Right renal pelvis (tissue), 4 donors: ENCODE data around the gene NOSIP. TPM values are rescaled to one million over a fixed set of nuclear protein-coding genes. Genes with fewer than 3 reads are reported as not detected.
A peak's percentile ranks its signal among the peaks of the same experiment; 100 is the strongest.

ENCODE experiments used
- DNase-seq, 4 donors: peaks; one replicate each; pipeline ENCODE4 v3.0.0-alpha.2; 2013; ENCODE audit warnings: low read depth in 4 of 4, low spot score in 3 of 4, missing footprints in 1 of 4
- polyA plus RNA-seq, 4 donors: library from polyadenylated mRNA; unstranded; fragments of 120-200 nt; gene quantifications; one replicate each; pipeline ENCODE4 v1.2.1, GENCODE V29; 2013; ENCODE audit not compliant: insufficient read length in 4 of 4

Gene NOSIP
- polyA plus RNA-seq, 4 donors, result 53.6 to 73.7 (median 60.5) TPM

- no peak for DNase-seq
Observed at GRCh38 chr19:49514151-49514550, 66.2 kb downstream of the NOSIP start.

- no peak for DNase-seq
Observed at GRCh38 chr19:49513746-49514118, 66.6 kb downstream of the NOSIP start.

- peak in 1 of 4 donors; percentile 46 for DNase-seq
Observed at GRCh38 chr19:49512970-49513745, 67.2 kb downstream of the NOSIP start.

- no peak for DNase-seq
Observed at GRCh38 chr19:49507803-49508494, 72.4 kb downstream of the NOSIP start.

GRCh38 chr19:49506575-49507105, 73.7 kb downstream of the NOSIP start:
- DNase-seq, result no peak

Other genes with a start within 250 kb of the NOSIP start
- gene CD37, start 245.2 kb downstream of the NOSIP start, polyA plus RNA-seq, result 10 to 100 TPM; 28.9 to 42.9 (median 36.0) TPM
- 100 to 1,000 TPM in 2 of 4 donors, 10 to 100 TPM in 2; 95.9 to 107 (median 102) TPM for gene TEAD2, start 218.1 kb downstream of the NOSIP start, polyA plus RNA-seq
- 1 to 10 TPM; 3.3 to 6.9 (median 5.4) TPM for gene DKKL1, start 216.7 kb downstream of the NOSIP start, polyA plus RNA-seq
- gene KASH5, start 192.3 kb downstream of the NOSIP start, polyA plus RNA-seq, result under 1 TPM in 3 of 4 donors, not detected in 1; 0.21 to 0.48 (median 0.29) TPM
- not detected for gene PTH2, start 157.1 kb downstream of the NOSIP start, polyA plus RNA-seq
- gene GFY, start 155.2 kb downstream of the NOSIP start, polyA plus RNA-seq, result under 1 TPM in 1 of 4 donors, not detected in 3; 0.04 TPM
- under 1 TPM; 0.25 to 0.49 (median 0.40) TPM for gene SLC17A7, start 139.0 kb downstream of the NOSIP start, polyA plus RNA-seq
- gene PIH1D1, start 128.7 kb downstream of the NOSIP start, polyA plus RNA-seq, result 10 to 100 TPM; 79.0 to 96.1 (median 82.8) TPM
- 10 to 100 TPM; 16.6 to 27.5 (median 18.3) TPM for gene ALDH16A1, start 127.3 kb downstream of the NOSIP start, polyA plus RNA-seq
- gene FLT3LG, start 106.3 kb downstream of the NOSIP start, polyA plus RNA-seq, result 1 to 10 TPM; 2.6 to 4.5 (median 3.6) TPM
- gene RPL13A, start 92.9 kb downstream of the NOSIP start, polyA plus RNA-seq, result 1,000 to 10,000 TPM; 2,364 to 2,825 (median 2,611) TPM
- gene RPS11, start 84.1 kb downstream of the NOSIP start, polyA plus RNA-seq, result 1,000 to 10,000 TPM; 2,560 to 2,862 (median 2,794) TPM
- gene FCGRT, start 67.9 kb downstream of the NOSIP start, polyA plus RNA-seq, result 100 to 1,000 TPM; 242 to 339 (median 259) TPM
- gene RCN3, start 52.6 kb downstream of the NOSIP start, polyA plus RNA-seq, result 10 to 100 TPM; 14.5 to 23.3 (median 17.4) TPM
- gene PRRG2, start 760 bp upstream of the NOSIP start, polyA plus RNA-seq, result 1 to 10 TPM; 7.3 to 9.3 (median 8.3) TPM
- gene PRR12, start 10.6 kb upstream of the NOSIP start, polyA plus RNA-seq, result 10 to 100 TPM; 17.9 to 27.1 (median 20.2) TPM
- gene RRAS, start 59.6 kb upstream of the NOSIP start, polyA plus RNA-seq, result 10 to 100 TPM; 23.7 to 32.2 (median 25.8) TPM
- gene SCAF1, start 61.7 kb upstream of the NOSIP start, polyA plus RNA-seq, result 10 to 100 TPM; 31.4 to 47.6 (median 34.7) TPM
- 10 to 100 TPM; 41.2 to 56.3 (median 47.9) TPM for gene IRF3, start 85.3 kb upstream of the NOSIP start, polyA plus RNA-seq
- gene BCL2L12, start 85.4 kb upstream of the NOSIP start, polyA plus RNA-seq, result 10 to 100 TPM; 20.5 to 32.6 (median 23.9) TPM
- 100 to 1,000 TPM; 196 to 239 (median 211) TPM for gene PRMT1, start 96.7 kb upstream of the NOSIP start, polyA plus RNA-seq
- gene ADM5, start 109.0 kb upstream of the NOSIP start, polyA plus RNA-seq, result 1 to 10 TPM in 3 of 4 donors, under 1 TPM in 1; 0.61 to 1.6 (median 1.3) TPM
- gene CPT1C, start 110.6 kb upstream of the NOSIP start, polyA plus RNA-seq, result 10 to 100 TPM; 10.3 to 13.3 (median 12.2) TPM
- under 1 TPM in 2 of 4 donors, not detected in 2; 0.11 to 0.38 TPM for gene TSKS, start 182.8 kb upstream of the NOSIP start, polyA plus RNA-seq
- gene AP2A1, start 186.4 kb upstream of the NOSIP start, polyA plus RNA-seq, result 10 to 100 TPM; 48.7 to 68.2 (median 52.9) TPM
- gene FUZ, start 232.7 kb upstream of the NOSIP start, polyA plus RNA-seq, result 10 to 100 TPM; 29.6 to 40.2 (median 31.7) TPM
- 10 to 100 TPM; 58.8 to 74.9 (median 66.2) TPM for gene MED25, start 237.7 kb upstream of the NOSIP start, polyA plus RNA-seq